CD4-positive, alpha-beta T cell treated with Interferon alpha-2 for 1 hour (primary cell): Measurements from ENCODE around the gene LTB4R.

Experiments used
- DNase-seq, 2 donors: peaks; one replicate each; pipeline ENCODE4 v3.0.0-alpha.2; 2020 to 2022

LTB4R gene

GRCh38 chr14:24304019-24304387 lies 7.3 kb upstream of the LTB4R start:
- no peak for DNase-seq

- no peak for DNase-seq
Measured at GRCh38 chr14:24307156-24307574, 4.1 kb upstream of the LTB4R start.

- peak; percentile 67 to 74 for DNase-seq
Measured at GRCh38 chr14:24307575-24308341, 3.5 kb upstream of the LTB4R start, which contains the start of gene CIDEB. Gene CIDEB (minus strand): TSS chr14:24307977. CDS start chr14:24307858, 119 bp downstream.

GRCh38 chr14:24308342-24309124 lies 2.8 kb upstream of the LTB4R start:
- DNase-seq, result no peak

- no peak for DNase-seq
Measured at GRCh38 chr14:24309538-24310264, 1.6 kb upstream of the LTB4R start, which contains the start of gene LTB4R2. Gene LTB4R2 (plus strand): TSS chr14:24310140. CDS start chr14:24310665, 525 bp downstream.

- DNase-seq, result no peak
Measured at GRCh38 chr14:24310265-24310645, 1.0 kb upstream of the LTB4R start.

GRCh38 chr14:24311837-24312615 lies 724 bp downstream of the LTB4R start:
- no peak for DNase-seq

GRCh38 chr14:24312736-24313507 lies 1.6 kb downstream of the LTB4R start:
- DNase-seq, result peak; percentile 47 to 63

- DNase-seq, result no peak
Measured at GRCh38 chr14:24313913-24314312, 2.6 kb downstream of the LTB4R start.

GRCh38 chr14:24314377-24315193 lies 3.3 kb downstream of the LTB4R start:
- no peak for DNase-seq

GRCh38 chr14:24315243-24315806 lies 4.0 kb downstream of the LTB4R start:
- no peak for DNase-seq

- DNase-seq, result no peak
Measured at GRCh38 chr14:24315807-24316596, 4.7 kb downstream of the LTB4R start.

GRCh38 chr14:24316597-24316950 lies 5.3 kb downstream of the LTB4R start:
- no peak for DNase-seq

- no peak for DNase-seq
Measured at GRCh38 chr14:24317141-24317928, 6.0 kb downstream of the LTB4R start.

GRCh38 chr14:24321212-24321975 lies 10.1 kb downstream of the LTB4R start:
- DNase-seq, result no peak

GRCh38 chr14:24322672-24323071 lies 11.4 kb downstream of the LTB4R start:
- DNase-seq, result no peak

GRCh38 chr14:24323341-24323740 lies 12.0 kb downstream of the LTB4R start:
- DNase-seq, result no peak

GRCh38 chr14:24324024-24324423 lies 12.7 kb downstream of the LTB4R start:
- no peak for DNase-seq
